HG03280 (cell line): ENCODE measurements around the gene CPNE9.
A peak's percentile ranks its signal among the peaks of the same experiment; 100 is the strongest.

Experiments used
- ATAC-seq: cut with Tn5 transposase; IDR thresholded peaks from one replicate; pipeline ENCODE4 v1.9.1; 2021; ENCODE audit warnings: mild to moderate bottlenecking, moderate library complexity; ENCODE audit not compliant: unreplicated experiment

Gene CPNE9

GRCh38 chr3:9744162-9744561, 40.5 kb downstream of the CPNE9 start:
- no peak for ATAC-seq

GRCh38 chr3:9745521-9745920, 41.9 kb downstream of the CPNE9 start:
- no peak for ATAC-seq

GRCh38 chr3:9746330-9746729, 42.7 kb downstream of the CPNE9 start:
- no peak for ATAC-seq

GRCh38 chr3:9747267-9747666, 43.6 kb downstream of the CPNE9 start:
- peak; percentile 19 for ATAC-seq

GRCh38 chr3:9748031-9748430, 44.4 kb downstream of the CPNE9 start:
- no peak for ATAC-seq

GRCh38 chr3:9749296-9749644, 45.6 kb downstream of the CPNE9 start:
- no peak for ATAC-seq

GRCh38 chr3:9749645-9750555, 46.3 kb downstream of the CPNE9 start, which contains the start of gene OGG1:
Gene OGG1 (plus strand): TSS chr3:9749952. CDS start chr3:9750287, 335 bp downstream.
- ATAC-seq: peak; percentile 93

- ATAC-seq: no peak
Observed at GRCh38 chr3:9750556-9751411, 47.2 kb downstream of the CPNE9 start.

GRCh38 chr3:9754678-9755077, 51.0 kb downstream of the CPNE9 start:
- ATAC-seq: no peak

- ATAC-seq: no peak
Observed at GRCh38 chr3:9757427-9757826, 53.8 kb downstream of the CPNE9 start.

GRCh38 chr3:9760779-9761505, 57.3 kb downstream of the CPNE9 start:
- no peak for ATAC-seq

- no peak for ATAC-seq
Observed at GRCh38 chr3:9761919-9762318, 58.3 kb downstream of the CPNE9 start.

- ATAC-seq: no peak
Observed at GRCh38 chr3:9762871-9763270, 59.2 kb downstream of the CPNE9 start.

GRCh38 chr3:9765865-9766264, 62.2 kb downstream of the CPNE9 start:
- ATAC-seq: no peak

GRCh38 chr3:9767418-9767817, 63.8 kb downstream of the CPNE9 start:
- ATAC-seq: no peak

GRCh38 chr3:9768141-9768775, 64.6 kb downstream of the CPNE9 start:
- ATAC-seq: no peak

GRCh38 chr3:9769012-9769411, 65.4 kb downstream of the CPNE9 start:
- no peak for ATAC-seq

GRCh38 chr3:9769426-9770275, 66.0 kb downstream of the CPNE9 start, which contains the start of gene CAMK1:
Gene CAMK1 (minus strand): TSS chr3:9769947. CDS start chr3:9767749, 2,198 bp downstream.
- peak; percentile 76 for ATAC-seq

- no peak for ATAC-seq
Observed at GRCh38 chr3:9770276-9770812, 66.7 kb downstream of the CPNE9 start.
